OCI-LY1 (cell line): Measurements from ENCODE around the gene NPM1.

Source experiments
- H2AFZ ChIP-seq: fragments of 200-600 bp; sonication (generic), shearing (Covaris generic); 2 replicates; pipeline ENCODE4 v1.6.0; 2014; ENCODE audit warnings: antibody characterized with exemption, mild to moderate bottlenecking, low read length
- H3F3A ChIP-seq: fragments of 200-600 bp; sonication (generic), shearing (Covaris generic); 2 replicates; pipeline ENCODE4 v1.6.0; 2014; ENCODE audit warnings: mild to moderate bottlenecking, antibody characterized with exemption, low read length, moderate library complexity; ENCODE audit not compliant: insufficient read depth
- H3K27ac ChIP-seq: fragments of 200-600 bp; sonication (generic); 2 replicates; pipeline ENCODE4 v1.5.1; 2014; ENCODE audit warnings: low read length, mixed run types, mild to moderate bottlenecking, low read depth; ENCODE audit not compliant: poor library complexity, severe bottlenecking
- H3K27me3 ChIP-seq: fragments of 200-600 bp; sonication (generic); 2 replicates; pipeline ENCODE4 v1.6.0; 2014; ENCODE audit warnings: antibody characterized with exemption, mild to moderate bottlenecking, low read length, moderate library complexity; ENCODE audit not compliant: insufficient read depth
- H3K36me3 ChIP-seq: fragments of 200-600 bp; sonication (generic); 2 replicates; pipeline ENCODE4 v1.6.1; 2014; ENCODE audit warnings: mild to moderate bottlenecking, antibody characterized with exemption, low read length, moderate library complexity, mixed read lengths; ENCODE audit not compliant: insufficient read depth
- H3K4me1 ChIP-seq: fragments of 200-600 bp; sonication (generic); 2 replicates; pipeline ENCODE4 v1.5.1; 2014; ENCODE audit warnings: mild to moderate bottlenecking, low read length, moderate library complexity; ENCODE audit not compliant: insufficient read depth, severe bottlenecking
- H3K4me2 ChIP-seq: fragments of 200-600 bp; sonication (generic), shearing (Covaris generic); 2 replicates; pipeline ENCODE4 v1.6.1; 2014; ENCODE audit warnings: low read length
- H3K4me3 ChIP-seq: fragments of 200-600 bp; sonication (generic); 2 replicates; pipeline ENCODE4 v1.5.1; 2014; ENCODE audit warnings: low read length, low read depth, mild to moderate bottlenecking, mixed read lengths; ENCODE audit not compliant: poor library complexity, severe bottlenecking
- H3K79me2 ChIP-seq: fragments of 200-600 bp; shearing (Covaris generic); 2 replicates; pipeline ENCODE4 v1.6.1; 2016; ENCODE audit warnings: mixed run types, low read length, mixed read lengths; ENCODE audit not compliant: insufficient read depth
- H3K9ac ChIP-seq: fragments of 200-600 bp; sonication (generic), shearing (Covaris generic); 2 replicates; pipeline ENCODE4 v1.6.1; 2014; ENCODE audit warnings: mild to moderate bottlenecking, low read length, mixed read lengths
- H3K9me2 ChIP-seq: fragments of 200-600 bp; sonication (generic), shearing (Covaris generic); 2 replicates; pipeline ENCODE4 v1.6.1; 2014; ENCODE audit warnings: low read depth, mild to moderate bottlenecking, low read length, mixed read lengths
- H3K9me3 ChIP-seq: fragments of 200-600 bp; shearing (Covaris generic); 2 replicates; pipeline ENCODE4 v1.6.1; 2014; ENCODE audit warnings: low read length, mixed read lengths
- H4K20me1 ChIP-seq: fragments of 200-600 bp; sonication (generic), shearing (Covaris generic); 2 replicates; pipeline ENCODE4 v1.6.0; 2016; ENCODE audit warnings: mild to moderate bottlenecking, low read length; ENCODE audit not compliant: insufficient read depth
- CTCF ChIP-seq: fragments of 200-600 bp; sonication (generic), shearing (Covaris generic); IDR thresholded peaks from 2 replicates; pipeline ENCODE4 v1.5.1; 2017; ENCODE audit warnings: mild to moderate bottlenecking, antibody characterized with exemption, low read length, moderate library complexity, mixed read lengths
- EZH2 ChIP-seq: fragments of 200-600 bp; sonication (generic), shearing (Covaris generic); IDR thresholded peaks from 2 replicates; pipeline ENCODE4 v1.8.0; 2017; ENCODE audit warnings: borderline replicate concordance, mixed run types, mild to moderate bottlenecking, antibody characterized with exemption, low read length, moderate library complexity, mixed read lengths

NPM1 gene

GRCh38 chr5:171426680-171427079 lies 39.0 kb downstream of the NPM1 start:
- no peaks in the 10 kb centered on the region for H4K20me1 ChIP-seq
- H2AFZ ChIP-seq: no peak overlapping the region
- no peaks in the 10 kb centered on the region for H3F3A ChIP-seq
- no peaks in the 10 kb centered on the region for H3K4me1 ChIP-seq
- H3K4me3 ChIP-seq: no peak overlapping the region
- H3K4me2 ChIP-seq: no peak overlapping the region
- no peak overlapping the region for H3K27ac ChIP-seq
- H3K27me3 ChIP-seq: no peaks in the 10 kb centered on the region
- H3K9ac ChIP-seq: no peak overlapping the region
- TF ChIP-seq EZH2 (no peak), CTCF (no peak)
- no peaks in the 10 kb centered on the region for H3K36me3 ChIP-seq
- H3K9me2 ChIP-seq: no peaks in the 10 kb centered on the region
- H3K9me3 ChIP-seq: no peaks in the 10 kb centered on the region
- H3K79me2 ChIP-seq: no peaks in the 10 kb centered on the region

GRCh38 chr5:171427318-171428167 lies 39.9 kb downstream of the NPM1 start:
- H3K4me1 ChIP-seq: no peaks in the 10 kb centered on the region
- H2AFZ ChIP-seq: no peak overlapping the region
- H3K9ac ChIP-seq: no peak overlapping the region
- no peaks in the 10 kb centered on the region for H3K9me3 ChIP-seq
- TF ChIP-seq EZH2 (no peak), CTCF (no peak)
- H3K27me3 ChIP-seq: no peaks in the 10 kb centered on the region
- H3K4me2 ChIP-seq: no peak overlapping the region
- H3F3A ChIP-seq: no peaks in the 10 kb centered on the region
- H3K4me3 ChIP-seq: no peak overlapping the region
- H3K27ac ChIP-seq: no peak overlapping the region
- no peaks in the 10 kb centered on the region for H3K36me3 ChIP-seq
- no peaks in the 10 kb centered on the region for H3K9me2 ChIP-seq
- H3K79me2 ChIP-seq: no peaks in the 10 kb centered on the region
- no peaks in the 10 kb centered on the region for H4K20me1 ChIP-seq

GRCh38 chr5:171428168-171428696 lies 40.6 kb downstream of the NPM1 start:
- H3K36me3 ChIP-seq: no peaks in the 10 kb centered on the region
- H3K4me2 ChIP-seq: no peak overlapping the region
- no peaks in the 10 kb centered on the region for H4K20me1 ChIP-seq
- no peaks in the 10 kb centered on the region for H3K27me3 ChIP-seq
- TF ChIP-seq CTCF (no peak), EZH2 (no peak)
- H3K9me2 ChIP-seq: no peaks in the 10 kb centered on the region
- no peaks in the 10 kb centered on the region for H3F3A ChIP-seq
- no peaks in the 10 kb centered on the region for H3K4me1 ChIP-seq
- no peak overlapping the region for H2AFZ ChIP-seq
- H3K79me2 ChIP-seq: no peaks in the 10 kb centered on the region
- H3K9ac ChIP-seq: no peak overlapping the region
- H3K27ac ChIP-seq: no peak overlapping the region
- no peak overlapping the region for H3K4me3 ChIP-seq
- no peaks in the 10 kb centered on the region for H3K9me3 ChIP-seq
